Right ventricle myocardium inferior (tissue), 1 donor: ENCODE data around the gene ALDH3A1. TPM values are rescaled to one million over a fixed set of nuclear protein-coding genes. Genes with fewer than 3 reads are reported as not detected.
"Not testable (repeated sequence)": the region's sequence is repeated elsewhere in the genome, so short reads cannot be mapped to it uniquely, and the experiment has no call there.

Experiments used
- ATAC-seq: fragments of 200-7000 bp; cut with Tn5 transposase; one replicate; pipeline ENCODE4 v1.9.1; 2020; ENCODE audit warnings: mild to moderate bottlenecking, moderate library complexity
- DNase-seq: peaks from one replicate; pipeline ENCODE4 v3.0.0; 2021; ENCODE audit errors: missing footprints
- intact Hi-C: fragments of 100-400 bp; cut with DNase I; formaldehyde crosslinking; loops from one replicate; pipeline ENCODE4 v1.11.0; 2022
- long read RNA-seq: library from polyadenylated mRNA; unstranded; transcript quantifications from one replicate; pipeline ENCODE4 v2.0.0, GENCODE V29; 2021
- total RNA-seq: library from RNA; stranded (reverse); fragmentation: NEBNext Ultra II Directional; extraction: Animal tissue kit (Norgen Biotek cat#: 25700); gene quantifications from one replicate; pipeline ENCODE4 v1.2.1, GENCODE V29; 2021
- donor health status: DM: no; HTN: yes; CAD: no; lungs with severe emphysema.

The ALDH3A1 gene
- total RNA-seq, result not detected
- long read RNA-seq, result 0 reads

GRCh38 chr17:19747829-19748806 is at the start of gene ALDH3A1:
ALDH3A1 (minus strand) TSS chr17:19748298; CDS start chr17:19745129, 3,169 bp downstream.
- ATAC-seq (no peak), DNase-seq (no peak)
- intact Hi-C loops, result no loop called here

DNA sequence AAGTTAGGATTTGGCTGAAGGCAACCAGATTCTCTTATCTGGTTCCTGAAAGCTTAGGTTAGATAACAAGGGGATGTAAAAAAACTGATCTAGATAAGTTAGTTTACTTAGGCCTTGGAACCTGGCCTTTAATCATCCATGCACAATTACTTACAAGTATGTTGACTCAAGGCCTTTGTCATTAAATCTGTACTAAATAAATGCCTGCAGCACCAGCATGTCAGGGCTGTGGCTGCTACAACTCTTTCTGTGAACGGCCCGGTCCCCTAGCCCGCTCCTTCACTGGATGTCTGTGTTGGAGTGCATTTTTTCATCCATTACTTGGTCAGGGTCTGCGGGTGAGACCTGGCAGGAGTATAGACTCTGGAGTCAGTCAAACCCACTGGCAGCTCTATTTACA is 48.4 kb upstream of the ALDH3A1 start:
- no peak for ATAC-seq
- no peak for DNase-seq
- intact Hi-C loops, result no loop called here

- intact Hi-C loops, result no loop called here
- ATAC-seq, result no peak
These were observed 43.9 kb upstream of the ALDH3A1 start for GRCh38 chr17:19791918-19792550.

GRCh38 chr17:19787733-19788357 is 39.7 kb upstream of the ALDH3A1 start:
- intact Hi-C loops, result no loop called here
- ATAC-seq (no peak), DNase-seq (no peak)

More at GRCh38 chr17:19791918-19792550, 43.9 kb upstream of the ALDH3A1 start:
- no peak for DNase-seq

DNA sequence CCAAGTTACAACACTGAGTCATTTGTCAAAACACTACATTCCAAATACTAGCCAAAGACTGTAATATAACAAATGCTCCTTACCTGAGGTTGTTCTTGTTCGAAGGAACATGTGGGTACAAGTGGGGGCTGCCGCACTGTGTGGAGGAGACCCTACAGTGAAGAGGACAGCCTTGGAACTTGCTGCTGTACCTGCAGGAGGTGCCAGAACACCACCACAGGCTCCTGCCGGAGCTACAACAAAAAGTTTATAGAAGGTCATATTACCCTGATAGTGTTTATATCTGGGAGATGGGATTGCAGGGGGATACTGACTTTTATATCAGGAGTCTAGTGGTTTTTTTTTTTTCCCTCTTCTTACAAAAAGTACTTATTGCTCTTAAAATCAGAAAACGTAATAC is 37.8 kb upstream of the ALDH3A1 start:
- no peak for DNase-seq
- no peak for ATAC-seq
- intact Hi-C loops, result no loop called here

GRCh38 chr17:19781488-19782458 is 33.7 kb upstream of the ALDH3A1 start:
- DNase-seq (no peak), ATAC-seq (no peak)
- intact Hi-C loops, result no loop called here

- DNase-seq, result no peak
- ATAC-seq, result no peak
- intact Hi-C loops, result no loop called here
These were observed 32.7 kb upstream of the ALDH3A1 start for GRCh38 chr17:19780846-19781245.

DNA sequence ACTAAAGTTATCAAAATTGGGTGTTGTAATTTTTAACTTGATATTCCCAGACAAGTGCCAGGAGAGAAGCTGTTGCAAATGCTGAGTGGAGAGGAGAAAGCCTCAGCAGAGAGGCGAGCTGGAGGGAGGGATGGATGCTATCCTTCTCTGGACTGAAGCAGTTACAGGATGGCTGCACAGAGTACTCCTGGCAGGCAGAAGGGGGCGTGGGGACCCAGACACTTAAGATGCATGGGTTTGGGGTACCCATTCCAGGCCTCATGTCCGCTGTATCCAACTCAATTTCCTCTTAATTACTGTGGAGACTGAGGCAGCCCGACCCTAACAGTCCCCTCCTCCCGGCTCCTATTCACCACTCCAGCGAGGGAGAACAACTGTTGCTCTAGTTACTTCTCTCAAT is 25.4 kb upstream of the ALDH3A1 start:
- no peak for ATAC-seq
- no peak for DNase-seq
- intact Hi-C loops, result no loop called here

DNA sequence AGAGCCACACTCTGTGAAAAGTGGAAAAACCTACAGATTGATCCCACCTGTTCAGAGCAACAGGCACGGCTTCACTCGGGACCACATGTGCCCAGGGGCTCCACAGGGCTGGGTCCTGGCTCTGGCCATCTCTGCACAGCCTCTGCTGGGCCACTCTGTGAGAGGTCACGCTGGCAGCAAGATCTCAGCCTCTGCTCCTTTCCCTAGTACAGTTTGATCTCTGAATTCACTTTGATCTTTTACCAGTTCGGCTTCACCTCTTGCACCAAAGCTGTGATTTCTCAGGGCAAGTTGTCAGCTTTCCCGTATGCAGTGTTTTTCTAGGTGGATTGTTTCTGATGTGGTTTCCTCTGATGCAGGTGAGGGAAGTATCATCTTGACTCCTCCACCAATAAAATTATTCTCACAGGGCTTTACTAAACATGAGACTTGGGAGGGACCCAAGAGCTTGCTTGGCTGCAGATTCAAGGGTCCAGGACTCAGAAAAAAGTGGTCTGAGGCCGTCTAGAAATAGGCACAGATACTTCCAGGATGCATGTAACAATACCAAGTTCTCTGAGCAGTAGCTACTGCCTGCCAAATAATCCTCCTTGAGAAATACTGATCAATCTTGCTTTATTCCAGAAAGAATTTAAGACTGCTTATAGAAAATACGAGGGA is 24.0 kb upstream of the ALDH3A1 start:
- ATAC-seq (no peak), DNase-seq (no peak)
- intact Hi-C loops, result no loop called here

DNA sequence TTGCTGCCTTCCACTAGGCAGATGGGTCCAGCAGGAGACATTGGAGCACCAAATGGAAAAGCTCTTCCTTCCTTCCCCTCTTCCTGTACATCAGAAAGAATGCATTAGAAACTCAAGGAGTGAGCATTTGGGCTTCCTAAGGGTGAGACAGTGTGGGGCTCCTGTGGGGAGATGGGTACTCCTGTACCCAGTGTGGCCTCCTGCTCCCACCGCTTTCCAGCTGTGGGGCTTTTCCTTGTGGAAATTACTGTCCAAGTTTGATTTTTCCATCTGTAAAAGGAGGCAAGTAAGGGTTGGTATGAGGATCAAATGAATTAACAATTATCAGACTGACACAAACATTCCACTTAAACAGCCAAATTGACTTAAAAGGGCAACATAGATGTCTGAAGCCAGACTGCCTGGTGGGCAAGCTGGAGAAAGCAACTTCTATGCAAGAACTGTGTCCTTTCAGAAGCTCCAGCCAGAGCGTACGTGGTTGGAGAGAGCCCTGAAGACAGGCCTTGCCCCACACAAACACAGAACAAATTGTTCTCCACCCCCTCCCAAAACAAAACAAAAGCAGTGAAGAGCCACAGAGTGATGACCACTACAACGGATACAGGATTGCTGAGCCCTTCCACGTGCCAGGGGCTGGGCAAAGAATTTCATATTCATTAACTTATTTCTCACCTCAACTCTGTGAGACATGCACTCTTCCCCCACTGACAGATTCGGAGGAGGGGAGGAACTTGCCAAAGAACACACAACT is 23.1 kb upstream of the ALDH3A1 start:
- intact Hi-C loops, result no loop called here
- no peak for ATAC-seq
- no peak for DNase-seq

DNA sequence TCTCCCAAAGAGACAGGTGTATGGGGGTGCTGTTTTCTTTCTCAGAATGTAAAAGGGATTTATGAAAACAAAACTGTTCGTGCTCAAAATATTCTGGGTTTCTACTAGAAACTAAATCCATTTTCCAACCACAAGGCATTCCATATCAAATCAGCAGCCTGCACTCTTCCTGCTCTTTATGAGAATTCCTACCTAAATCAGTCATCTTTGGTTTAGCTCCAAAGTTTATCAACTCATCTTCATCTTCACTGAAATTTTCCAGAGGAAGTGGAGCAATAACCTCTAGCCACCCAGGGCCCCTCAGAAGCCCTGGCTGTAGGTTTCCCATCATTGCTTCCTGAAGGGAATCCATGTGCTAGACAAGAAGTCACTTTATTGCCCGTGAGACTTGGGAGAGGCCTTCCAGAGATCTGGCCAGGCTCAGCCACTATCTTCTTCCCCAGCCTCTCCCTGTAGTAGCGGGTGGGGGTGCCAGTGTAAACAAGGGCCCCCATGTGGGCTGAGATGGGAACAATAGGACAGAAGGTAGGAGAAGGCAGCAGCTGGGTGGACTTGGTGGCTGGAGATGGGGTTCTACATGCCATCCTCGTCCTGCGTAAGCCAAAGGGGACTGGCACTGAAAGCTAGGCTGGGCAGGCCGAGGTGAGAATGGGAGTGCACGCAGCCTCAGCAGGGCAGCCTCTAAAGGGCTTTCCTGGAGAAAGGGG is 22.0 kb upstream of the ALDH3A1 start:
- ATAC-seq, result no peak
- intact Hi-C loops, result loop anchor here (5.0 kb wide), 1 partner anchor 408 kb away; the partner anchor contains the start of gene B9D1
- no peak for DNase-seq

DNA sequence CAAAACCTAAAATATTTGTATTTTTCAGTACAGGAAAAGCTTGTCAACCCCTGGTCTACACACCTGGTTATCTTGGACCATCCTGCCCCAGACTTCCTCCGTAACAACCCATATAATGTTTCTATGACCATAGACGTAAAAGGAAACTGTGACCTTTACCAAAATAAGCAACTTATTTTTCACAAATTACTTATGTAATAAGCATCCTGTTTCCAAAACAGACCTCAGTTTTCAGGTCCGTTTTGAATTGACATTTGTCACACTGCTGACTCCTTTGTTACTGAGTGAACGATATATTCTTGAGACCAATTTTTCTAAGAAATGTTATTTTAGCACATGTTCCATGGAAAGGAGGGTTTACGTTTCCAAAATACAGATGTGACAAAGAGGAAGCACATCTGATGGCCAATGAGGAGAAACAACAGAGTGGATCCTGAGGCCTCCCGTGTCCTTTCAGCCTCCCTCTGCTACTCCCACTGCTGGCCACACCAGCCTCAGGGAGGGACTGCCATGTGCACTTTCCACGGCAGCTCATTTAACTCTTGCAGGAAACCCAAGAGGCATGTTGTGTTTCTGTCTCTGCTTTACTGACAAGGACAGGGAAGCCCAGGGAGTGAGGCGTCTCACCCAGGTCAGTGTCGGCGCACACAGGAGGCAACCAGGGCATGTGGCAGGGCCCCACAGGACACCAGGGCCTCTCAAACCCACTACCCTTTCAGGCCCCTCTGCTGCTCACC is 20.1 kb upstream of the ALDH3A1 start:
- intact Hi-C loops, result loop anchor here (5.0 kb wide), 1 partner anchor 406 kb away; the partner anchor contains the start of gene B9D1
- DNase-seq, result no peak
- ATAC-seq, result no peak

- DNase-seq (peak; percentile 85), ATAC-seq (peak; percentile 88)
- intact Hi-C loops, result loop anchor here (1.0 to 5.0 kb wide), 2 partner anchors 252 to 404 kb away; partner anchors contain the start of gene B9D1
These were observed 18.5 kb upstream of the ALDH3A1 start for GRCh38 chr17:19766421-19767270.

- intact Hi-C loops, result loop anchor here (1.0 to 5.0 kb wide), 2 partner anchors 252 to 404 kb away; partner anchors contain the start of gene B9D1
- DNase-seq (no peak), ATAC-seq (no peak)
These were observed 17.9 kb upstream of the ALDH3A1 start for GRCh38 chr17:19766016-19766415.

- ATAC-seq, DNase-seq, intact Hi-C loops: not testable (repeated sequence)
These were observed 15.9 kb upstream of the ALDH3A1 start for GRCh38 chr17:19763991-19764390.
